DMS 273 treated with DMSO at 0.1 percent for 48 hours (cell line): ENCODE data around the gene ASB15.
"Not testable (repeated sequence)": the region's sequence is repeated elsewhere in the genome, so short reads cannot be mapped to it uniquely, and the experiment has no call there.

Experiments
- DNase-seq: peaks from one replicate; lab custom pipeline; 2025; lab: John Stamatoyannopoulos, UW

ASB15 gene

DNA sequence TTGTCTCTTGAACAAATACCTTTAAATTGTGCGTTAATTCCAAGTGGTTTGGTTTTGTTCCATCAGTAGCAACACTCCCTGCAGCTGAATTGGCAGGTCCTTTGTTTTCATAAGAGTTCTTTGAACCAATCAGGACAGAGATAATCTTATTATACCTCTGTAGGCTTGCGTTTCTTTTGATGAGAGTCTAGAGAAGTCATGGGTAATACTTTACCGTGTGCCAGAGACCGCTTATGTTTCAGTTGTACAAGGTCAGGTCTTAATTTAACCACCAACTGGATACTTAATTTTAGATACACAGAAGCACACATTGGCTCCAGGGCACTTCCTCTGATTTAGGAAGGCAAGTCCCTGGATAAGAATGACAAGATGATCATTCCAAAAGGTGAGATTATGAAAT is at the start of gene ASB15:
TSS of gene ASB15 (plus strand) at position 292 of the 400 bp plus-strand sequence. CDS start 12,682 bp downstream, outside the sequence.
- peak; percentile 37 for DNase-seq

DNA sequence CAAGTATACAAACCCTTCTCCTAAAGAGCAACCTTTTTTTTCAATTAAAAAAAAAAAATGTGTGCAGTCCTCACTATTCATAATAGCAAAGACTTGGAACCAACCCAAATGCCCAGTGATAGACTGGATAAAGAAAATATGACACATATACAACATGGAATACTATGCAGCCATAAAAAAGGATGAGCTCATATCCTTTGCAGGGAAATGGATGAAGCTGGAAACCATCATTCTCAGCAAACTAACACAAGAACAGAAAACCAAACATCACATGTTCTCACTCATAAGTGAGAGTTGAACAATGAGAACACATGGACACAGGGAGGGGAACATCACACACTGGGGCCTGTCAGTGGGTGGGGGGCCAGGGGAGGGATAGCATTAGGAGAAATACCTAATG is 49.5 kb upstream of the ASB15 start:
- DNase-seq: not testable (repeated sequence)

- DNase-seq: no peak
Measured at GRCh38 chr7:123552641-123553040, 49.0 kb upstream of the ASB15 start.

DNA sequence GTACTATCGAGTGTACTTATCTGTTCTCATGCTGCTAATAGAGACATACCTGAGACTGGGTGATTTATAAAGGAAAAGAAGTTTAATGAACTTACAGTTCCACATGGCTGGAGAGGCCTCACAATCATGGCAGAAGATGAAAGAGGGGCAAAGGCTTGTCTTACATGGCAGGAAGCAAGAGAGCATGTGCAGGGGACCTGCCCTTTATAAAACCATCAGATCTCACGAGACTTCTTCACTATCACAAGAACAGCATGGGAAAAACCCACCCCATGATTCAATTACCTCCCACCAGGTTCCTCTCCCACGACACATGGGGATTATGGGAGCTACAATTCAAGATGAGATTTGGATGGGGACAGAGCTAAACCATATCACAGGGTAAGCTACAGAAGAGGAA is 48.5 kb upstream of the ASB15 start:
- no peak for DNase-seq

GRCh38 chr7:123555484-123555883 is 46.1 kb upstream of the ASB15 start:
- no peak for DNase-seq

GRCh38 chr7:123557016-123557397 is 44.6 kb upstream of the ASB15 start:
- no peak for DNase-seq

DNA sequence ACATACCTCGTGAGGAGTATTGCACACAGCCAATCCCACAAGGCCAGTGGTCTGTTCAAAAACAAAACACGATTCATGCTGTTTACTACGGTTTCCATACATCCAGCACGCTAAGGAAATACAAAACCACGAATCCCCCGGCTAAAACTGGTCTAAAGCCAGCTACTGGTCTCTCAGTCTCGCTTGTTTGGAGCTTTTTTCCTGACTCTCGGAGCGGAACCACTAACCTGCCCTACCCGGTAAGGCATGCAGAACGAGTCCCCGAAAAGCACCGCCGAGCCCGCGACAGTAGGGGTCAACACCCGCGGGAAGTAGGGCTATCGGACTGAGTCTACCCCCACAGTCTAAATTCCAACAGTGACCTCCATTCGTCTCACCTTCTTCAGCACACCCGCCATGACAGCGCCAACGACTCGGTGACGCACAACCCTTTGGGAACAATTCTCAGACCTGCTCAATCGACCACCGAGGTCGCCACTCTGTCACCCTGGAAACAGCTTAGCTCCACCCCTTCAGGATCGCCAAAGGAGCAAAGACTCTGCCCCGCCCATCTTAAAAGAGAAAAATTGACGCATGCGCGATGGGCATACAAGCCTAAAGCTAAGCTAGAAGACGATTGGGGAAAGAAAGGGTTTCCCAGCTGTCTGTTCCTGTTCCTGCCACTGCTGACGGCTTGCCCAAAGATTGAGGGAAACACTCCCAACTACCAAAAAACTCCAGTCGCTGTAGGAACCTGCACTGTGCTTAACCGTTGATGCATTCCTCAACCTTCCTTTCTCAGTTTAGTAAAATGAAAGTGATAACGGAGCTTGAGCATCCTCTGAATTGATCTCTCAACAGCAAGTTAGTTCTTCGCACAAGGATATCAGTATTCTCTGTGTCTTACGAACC is 44.0 kb upstream of the ASB15 start, which contains the start of gene NDUFA5:
TSS of gene NDUFA5 (minus strand) at position 421 of the 891 bp plus-strand sequence. CDS start at position 398, 23 bp downstream.
- peak; percentile 99 for DNase-seq

DNA sequence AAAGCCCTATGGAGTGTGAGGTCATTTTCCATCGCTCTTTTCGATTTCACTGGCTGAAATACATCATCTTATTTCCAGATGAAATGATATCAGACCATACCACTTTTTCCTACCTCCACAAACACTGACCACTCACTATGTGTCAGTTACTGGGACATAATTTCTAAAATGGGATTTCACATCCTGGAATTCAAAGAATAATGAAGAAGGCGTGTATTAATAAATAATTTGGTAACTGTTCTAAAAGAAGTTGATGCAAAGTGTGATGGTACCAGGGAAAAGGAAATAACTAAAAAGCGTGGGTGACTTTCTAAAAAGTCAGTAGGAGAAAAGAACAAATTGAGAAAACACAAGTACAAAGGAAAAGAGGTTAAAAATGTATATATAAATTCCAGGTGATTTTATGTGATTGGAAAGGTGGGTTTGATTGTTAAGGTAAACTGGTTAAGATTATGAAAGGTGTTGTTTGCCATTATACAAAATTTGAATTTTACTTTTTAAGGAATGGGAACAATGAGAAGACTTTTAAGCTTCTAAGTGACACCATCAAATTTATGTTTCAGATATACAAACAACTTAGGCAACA is 43.2 kb upstream of the ASB15 start:
- no peak for DNase-seq

DNA sequence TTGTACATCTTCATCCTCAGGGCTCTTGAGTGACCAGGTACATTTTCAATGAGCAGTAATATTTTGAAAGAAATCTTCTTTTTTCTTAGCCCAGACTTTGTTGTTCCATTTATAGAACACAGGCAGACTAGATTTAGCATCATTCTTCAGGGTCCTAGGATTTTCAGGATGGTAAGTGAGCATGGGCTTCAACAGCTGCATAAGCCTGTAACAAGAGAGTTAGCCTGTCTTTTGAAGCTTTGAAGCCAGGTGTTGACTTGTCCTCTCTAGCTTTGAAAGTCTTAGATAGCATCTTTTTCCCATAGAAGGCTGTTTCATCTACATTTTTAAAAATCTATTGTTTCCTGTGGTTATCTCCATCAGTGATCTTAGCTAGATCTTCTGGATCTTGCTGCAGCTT is 39.5 kb upstream of the ASB15 start:
- DNase-seq: no peak

GRCh38 chr7:123569352-123570010 is 32.1 kb upstream of the ASB15 start:
- no peak for DNase-seq

DNA sequence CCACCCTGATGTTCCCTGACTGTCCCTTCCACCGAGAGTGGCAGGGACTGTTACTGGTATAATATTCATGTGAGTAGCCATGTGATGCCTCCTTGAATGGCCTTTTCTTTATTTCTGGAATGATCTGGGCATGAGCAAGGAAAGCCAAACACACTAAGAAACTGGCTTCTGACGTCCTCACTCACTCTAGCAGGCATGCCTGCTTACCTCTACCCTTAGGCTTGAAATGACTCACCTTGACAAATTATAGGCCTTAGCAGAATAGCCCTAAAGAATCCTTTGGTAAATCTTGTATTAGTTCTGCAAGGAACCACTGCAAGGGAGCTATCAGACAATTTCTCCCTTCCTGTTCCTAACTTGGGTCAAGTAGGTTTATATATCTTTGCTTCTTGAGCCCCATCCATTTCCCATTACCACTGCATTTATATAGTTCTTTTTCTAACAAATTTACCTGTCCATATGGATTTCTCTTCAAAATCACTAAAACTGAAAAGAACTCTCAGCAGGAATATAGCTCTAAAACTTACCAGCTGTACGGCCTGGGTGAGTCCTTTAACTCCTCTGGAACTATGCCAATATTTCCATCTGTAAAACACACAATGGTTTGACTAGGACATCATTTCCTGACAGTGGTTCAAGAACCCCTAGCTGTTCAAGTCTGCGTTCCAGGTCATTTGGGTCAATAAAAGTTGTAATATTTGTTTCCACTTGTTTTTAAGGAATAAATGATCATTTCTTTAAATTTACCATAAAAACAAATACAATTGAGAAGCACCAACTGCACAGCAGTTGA is 31.0 kb upstream of the ASB15 start:
- DNase-seq: no peak

DNA sequence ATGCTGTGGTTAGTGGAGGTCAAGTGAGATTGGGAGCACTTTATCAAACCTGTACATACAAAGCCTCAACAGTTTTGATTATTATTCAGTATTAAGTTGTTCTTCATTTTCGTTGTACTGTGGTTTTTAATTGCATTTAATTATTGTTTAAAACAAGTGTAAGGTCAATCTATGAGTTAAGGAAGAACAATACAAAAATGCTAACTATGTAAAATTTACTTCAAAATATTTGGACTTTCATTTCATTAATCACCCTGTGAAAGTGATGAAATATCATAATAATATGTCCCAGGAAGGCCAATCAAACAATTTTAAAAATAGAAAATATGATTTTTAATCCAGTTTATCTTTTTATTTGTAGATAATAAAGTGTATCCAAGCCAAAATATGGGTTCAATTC is 30.4 kb upstream of the ASB15 start:
- no peak for DNase-seq

DNA sequence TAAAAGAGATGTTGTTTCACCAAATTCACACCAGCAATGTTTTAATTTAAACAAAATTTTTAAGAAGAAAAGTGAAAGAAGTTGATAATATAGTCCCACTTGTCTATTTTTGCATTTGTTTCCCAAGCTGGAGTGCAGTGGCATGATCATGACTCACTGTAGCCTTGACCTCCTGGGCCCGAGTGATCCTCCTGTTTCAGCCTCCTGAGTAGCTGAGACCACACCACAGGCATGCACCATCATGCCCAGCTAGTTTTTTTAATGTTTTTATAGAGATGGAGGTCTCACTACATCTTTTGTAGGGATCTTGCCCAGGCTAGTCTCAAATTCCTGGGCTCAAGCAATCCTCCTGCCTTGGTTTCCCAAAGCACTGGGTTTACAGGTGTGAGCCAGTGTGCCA is 29.9 kb upstream of the ASB15 start:
- no peak for DNase-seq

DNA sequence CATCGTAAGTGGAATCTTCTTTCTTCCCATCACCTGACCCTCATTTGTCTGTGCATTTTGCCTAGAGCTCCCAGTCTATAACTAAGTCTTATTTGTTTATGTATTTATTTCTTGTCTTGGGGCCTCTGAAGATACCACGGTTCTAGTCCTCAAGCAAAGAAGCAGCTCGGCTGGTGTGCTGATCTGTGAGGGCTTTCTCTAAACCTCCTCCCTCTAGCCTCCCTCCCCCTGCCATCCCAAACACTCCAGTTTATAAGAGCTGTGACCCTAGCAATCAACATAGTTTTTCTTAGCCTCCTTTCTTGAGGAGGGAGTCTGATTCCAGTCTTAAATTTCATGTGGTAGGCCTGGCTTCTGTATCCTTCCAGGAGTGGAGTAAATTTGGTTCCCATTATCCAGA is 28.3 kb upstream of the ASB15 start:
- no peak for DNase-seq

- no peak for DNase-seq
Measured at GRCh38 chr7:123573896-123574467, 27.6 kb upstream of the ASB15 start.

DNA sequence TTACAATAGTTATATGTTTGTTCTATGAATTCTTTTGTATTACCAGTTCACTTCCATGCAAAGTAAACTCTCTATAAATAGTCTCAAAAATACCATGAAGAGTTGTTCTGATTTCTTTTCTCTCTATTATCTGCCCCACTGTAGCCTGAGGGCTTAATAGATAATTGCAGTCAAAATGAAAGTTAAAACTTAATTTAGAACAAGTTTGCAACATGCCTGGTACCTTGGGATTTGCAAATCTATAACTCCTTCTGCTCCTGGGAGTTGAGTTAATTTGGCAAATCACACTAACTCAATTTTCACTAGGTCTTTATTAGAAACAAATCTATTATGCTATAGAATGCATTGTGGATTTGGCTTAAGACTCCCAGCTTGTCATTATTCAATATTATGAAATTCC is 22.2 kb upstream of the ASB15 start:
- no peak for DNase-seq

GRCh38 chr7:123580406-123581161 is 21.0 kb upstream of the ASB15 start:
- peak; percentile 26 for DNase-seq

- DNase-seq: no peak
Measured at GRCh38 chr7:123581162-123581459, 20.5 kb upstream of the ASB15 start.

DNA sequence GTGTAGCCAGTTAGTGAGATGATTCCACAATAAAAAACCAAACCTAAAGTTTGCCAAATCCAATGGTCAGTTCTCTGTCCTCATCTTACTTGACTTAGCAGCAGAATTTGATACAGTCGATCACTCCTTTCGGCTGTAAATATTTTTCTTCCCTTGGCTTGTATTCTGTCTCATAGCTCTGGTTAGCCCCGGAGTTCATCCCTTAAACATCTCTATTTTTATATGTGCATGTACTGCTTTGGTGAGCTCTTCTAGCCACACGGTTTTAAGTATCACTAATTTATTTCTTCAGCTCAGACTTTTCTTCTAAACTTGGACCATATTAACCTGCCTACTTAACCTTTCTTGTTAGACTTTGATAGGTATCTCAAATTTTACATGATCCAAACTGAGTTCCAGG is 17.8 kb upstream of the ASB15 start:
- DNase-seq: no peak

- DNase-seq: no peak
Measured at GRCh38 chr7:123588376-123588775, 13.2 kb upstream of the ASB15 start.

GRCh38 chr7:123594813-123595241 is 6.8 kb upstream of the ASB15 start:
- DNase-seq: no peak
